ENCODE measurements around the gene SPEM2.

Gene SPEM2

DNA sequence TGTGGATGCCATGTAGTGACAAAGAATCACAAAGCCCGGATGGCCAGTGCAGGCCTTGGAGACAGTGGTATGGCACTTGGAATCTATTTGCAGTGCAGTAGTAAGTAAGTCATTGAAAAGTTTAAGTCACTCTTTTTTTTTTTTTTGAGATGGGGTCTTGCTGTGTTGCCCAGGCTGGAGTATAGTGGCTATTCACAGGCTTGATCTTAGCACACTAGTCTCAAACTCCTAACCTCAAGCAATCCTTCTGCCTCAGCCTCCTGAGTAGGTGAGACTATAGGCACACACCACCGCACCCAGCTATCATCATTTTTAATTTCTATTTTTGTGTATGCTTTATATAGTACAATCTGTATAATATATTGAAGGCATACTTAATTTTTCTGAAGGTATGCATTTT lies 26.8 kb upstream of the SPEM2 start:
- Histone ChIP-seq H3K4me3 (no peak overlapping the region), H3K27ac (no peak overlapping the region), H3K36me3 (ENCODE audit: insufficient read depth, low read length) (no peaks in the 10 kb centered on the region), H3K9me3 (ENCODE audit: low read depth, low read length) (no peaks in the 10 kb centered on the region), H3K9ac (ENCODE audit: insufficient read length) (no peak overlapping the region)
- TF ChIP-seq POLR2AphosphoS5 (IDR thresholded peaks at IDR 0.05; ENCODE audit: borderline replicate concordance, low read depth, low read length) (no peak), FOXP2 (optimal IDR thresholded peaks at IDR 0.05; ENCODE audit: control extremely low read depth, extremely low read length, insufficient read depth) (no peak), EZH2 (IDR thresholded peaks at IDR 0.05) (no peak)
- DNase-seq (ENCODE audit: low read depth, low spot score) = no peak

DNA sequence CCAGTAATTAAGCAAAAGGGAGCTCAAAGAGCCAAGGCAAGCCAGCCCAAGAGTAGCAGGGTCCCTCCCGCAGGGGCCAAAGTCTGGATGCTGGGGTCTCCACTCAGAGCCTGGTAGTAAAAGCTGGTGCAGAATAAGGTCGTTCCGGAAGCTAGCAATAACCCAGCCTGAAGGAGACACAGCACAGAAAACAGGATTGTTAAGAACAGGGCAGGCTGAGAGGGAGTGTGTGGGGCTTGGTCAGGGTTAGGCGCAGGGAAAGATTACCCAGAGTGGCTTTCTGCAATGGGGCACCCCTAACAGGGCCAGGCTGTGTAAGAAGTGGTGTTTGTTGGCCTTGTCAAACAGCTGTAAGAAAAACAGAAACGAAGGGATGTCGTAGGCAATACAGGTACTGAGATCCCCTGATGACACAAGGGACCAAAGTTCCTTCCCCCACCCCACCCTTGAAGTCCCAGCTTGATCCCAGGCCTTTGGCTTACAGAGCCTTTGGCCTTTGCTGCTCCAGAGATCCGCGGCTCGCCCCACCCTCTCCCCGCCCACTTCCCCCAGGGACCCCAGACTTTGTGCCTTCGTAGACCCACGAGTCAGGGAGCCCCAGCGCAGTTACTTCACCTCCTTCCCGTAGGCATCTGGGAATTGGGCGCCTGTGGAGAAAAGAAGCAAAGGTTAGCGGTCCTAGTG lies 22.2 kb upstream of the SPEM2 start:
- Histone ChIP-seq H3K36me3 (ENCODE audit: insufficient read depth, low read length) (no peaks in the 10 kb centered on the region), H3K4me3 (peak overlapping the region; percentile 95), H3K9ac (ENCODE audit: insufficient read length) (peak overlapping the region; percentile 82), H3K9me3 (ENCODE audit: low read depth, low read length) (no peaks in the 10 kb centered on the region), H3K27ac (no peak overlapping the region)
- no peak for DNase-seq (ENCODE audit: low read depth, low spot score)
- TF ChIP-seq FOXP2 (optimal IDR thresholded peaks at IDR 0.05; ENCODE audit: control extremely low read depth, extremely low read length, insufficient read depth) = no peak
- TF ChIP-seq POLR2AphosphoS5 (IDR thresholded peaks at IDR 0.05; ENCODE audit: borderline replicate concordance, low read depth, low read length) = no peak
- TF ChIP-seq EZH2 (IDR thresholded peaks at IDR 0.05) = no peak

DNA sequence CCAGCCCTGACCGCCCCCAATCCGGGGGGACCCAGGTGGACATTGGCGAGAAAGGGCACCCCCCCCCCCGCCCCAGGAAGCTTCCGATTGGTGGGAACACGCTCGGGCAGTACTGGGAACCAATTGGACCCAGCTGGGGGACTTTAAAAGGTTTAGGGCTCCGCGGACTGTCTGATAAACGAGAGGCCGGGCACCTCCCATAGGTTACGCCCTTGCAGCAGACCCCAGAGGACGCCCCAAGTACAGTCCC lies 21.8 kb upstream of the SPEM2 start:
- Histone ChIP-seq H3K9me3 (ENCODE audit: low read depth, low read length) (no peaks in the 10 kb centered on the region), H3K4me3 (peak overlapping the region; percentile 95), H3K27ac (peak overlapping the region; percentile 62; the same call in 1 of the 2 replicates), H3K9ac (ENCODE audit: insufficient read length) (peak overlapping the region; percentile 82), H3K36me3 (ENCODE audit: insufficient read depth, low read length) (no peaks in the 10 kb centered on the region)
- no peak for TF ChIP-seq FOXP2 (optimal IDR thresholded peaks at IDR 0.05; ENCODE audit: control extremely low read depth, extremely low read length, insufficient read depth)
- TF ChIP-seq POLR2AphosphoS5 (IDR thresholded peaks at IDR 0.05; ENCODE audit: borderline replicate concordance, low read depth, low read length) = no peak
- TF ChIP-seq EZH2 (IDR thresholded peaks at IDR 0.05) = no peak
- no peak for DNase-seq (ENCODE audit: low read depth, low spot score)

DNA sequence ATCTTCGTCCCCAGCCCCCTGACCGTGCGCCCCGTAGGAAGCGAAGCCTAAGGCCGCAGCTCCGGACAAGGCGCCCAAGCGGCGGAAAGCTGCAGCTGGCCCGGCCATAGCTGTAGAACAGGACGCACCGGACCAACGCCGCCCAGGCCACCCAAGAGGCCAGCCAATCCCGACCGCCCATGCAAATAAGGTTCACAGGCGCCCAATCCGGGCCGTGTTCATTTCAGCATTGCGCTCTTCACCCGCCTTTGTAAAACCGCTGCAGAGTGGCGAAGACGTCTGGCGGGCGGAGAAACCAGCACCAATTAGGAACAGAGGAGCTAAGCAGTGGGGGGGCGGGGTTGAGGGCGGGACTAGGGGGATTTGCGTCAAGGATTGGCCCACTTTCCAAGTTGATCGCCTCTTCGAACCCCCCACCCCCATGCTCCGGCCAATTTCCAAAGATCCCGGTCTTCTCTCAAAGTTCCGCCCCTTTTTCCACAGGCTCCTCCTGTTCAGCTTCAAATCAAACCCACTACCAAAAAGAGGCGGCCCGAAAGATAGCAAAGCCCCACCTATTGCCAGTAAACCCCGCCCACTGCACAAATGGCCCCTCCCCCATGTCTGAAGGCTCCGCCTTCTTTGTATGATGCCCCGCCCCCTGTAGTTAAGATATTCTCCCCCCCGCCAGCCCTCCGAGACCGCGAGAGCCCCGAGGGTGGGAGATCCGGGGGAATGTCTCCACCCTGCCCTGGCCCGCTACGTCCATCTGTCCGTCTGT lies 21.3 kb upstream of the SPEM2 start, which contains the start of gene TMEM256:
TMEM256 (minus strand) TSS at position 121 of the 760 bp plus-strand sequence; CDS start at position 108, 13 bp downstream.
- Histone ChIP-seq H3K27ac (peak within 1 kb of the TSS; percentile 62; the same call in 1 of the 2 replicates), H3K9ac (ENCODE audit: insufficient read length) (peak within 1 kb of the TSS; percentile 82), H3K4me3 (peak within 1 kb of the TSS; percentile 95), H3K36me3 (ENCODE audit: insufficient read depth, low read length) (no peaks in the 10 kb centered on the region), H3K9me3 (ENCODE audit: low read depth, low read length) (no peaks in the 10 kb centered on the region)
- peak; percentile 92 for DNase-seq (ENCODE audit: low read depth, low spot score)
- TF ChIP-seq EZH2 (IDR thresholded peaks at IDR 0.05) (no peak), FOXP2 (optimal IDR thresholded peaks at IDR 0.05; ENCODE audit: control extremely low read depth, extremely low read length, insufficient read depth) (no peak), POLR2AphosphoS5 (IDR thresholded peaks at IDR 0.05; ENCODE audit: borderline replicate concordance, low read depth, low read length) (peak; percentile 74)

DNA sequence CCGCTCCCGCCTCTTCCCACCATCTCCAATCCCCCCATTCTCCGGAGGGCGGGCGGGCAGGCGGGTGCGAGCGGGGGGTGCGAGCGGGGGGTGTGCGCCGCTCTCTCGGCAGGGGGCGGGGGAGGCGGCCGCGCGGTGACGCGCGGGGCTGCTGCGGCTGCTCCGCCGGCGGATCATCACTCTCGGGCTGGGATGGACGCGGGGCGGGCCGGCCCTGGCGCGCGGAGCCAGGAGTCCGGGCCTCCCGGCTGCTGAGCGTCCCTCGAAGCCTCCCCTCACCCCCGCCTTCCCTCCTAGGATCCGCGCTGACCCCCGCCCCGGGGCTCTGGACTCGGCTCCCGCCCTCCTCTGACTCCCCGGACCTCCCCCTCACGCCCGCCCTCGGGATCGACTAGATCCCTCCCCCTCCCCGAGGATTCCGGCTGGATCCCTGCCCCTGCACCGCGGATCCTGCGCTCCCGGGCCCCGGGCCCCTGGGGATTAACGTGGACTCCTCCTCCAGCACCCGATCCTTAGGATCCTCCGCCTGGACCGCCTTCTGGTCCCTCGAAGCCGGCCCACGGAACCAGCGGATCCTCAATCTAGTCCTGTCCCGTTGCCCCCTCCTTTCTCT lies 20.6 kb upstream of the SPEM2 start:
- no peak overlapping the region; the same call in 1 of the 2 replicates for H3K27ac ChIP-seq

DNA sequence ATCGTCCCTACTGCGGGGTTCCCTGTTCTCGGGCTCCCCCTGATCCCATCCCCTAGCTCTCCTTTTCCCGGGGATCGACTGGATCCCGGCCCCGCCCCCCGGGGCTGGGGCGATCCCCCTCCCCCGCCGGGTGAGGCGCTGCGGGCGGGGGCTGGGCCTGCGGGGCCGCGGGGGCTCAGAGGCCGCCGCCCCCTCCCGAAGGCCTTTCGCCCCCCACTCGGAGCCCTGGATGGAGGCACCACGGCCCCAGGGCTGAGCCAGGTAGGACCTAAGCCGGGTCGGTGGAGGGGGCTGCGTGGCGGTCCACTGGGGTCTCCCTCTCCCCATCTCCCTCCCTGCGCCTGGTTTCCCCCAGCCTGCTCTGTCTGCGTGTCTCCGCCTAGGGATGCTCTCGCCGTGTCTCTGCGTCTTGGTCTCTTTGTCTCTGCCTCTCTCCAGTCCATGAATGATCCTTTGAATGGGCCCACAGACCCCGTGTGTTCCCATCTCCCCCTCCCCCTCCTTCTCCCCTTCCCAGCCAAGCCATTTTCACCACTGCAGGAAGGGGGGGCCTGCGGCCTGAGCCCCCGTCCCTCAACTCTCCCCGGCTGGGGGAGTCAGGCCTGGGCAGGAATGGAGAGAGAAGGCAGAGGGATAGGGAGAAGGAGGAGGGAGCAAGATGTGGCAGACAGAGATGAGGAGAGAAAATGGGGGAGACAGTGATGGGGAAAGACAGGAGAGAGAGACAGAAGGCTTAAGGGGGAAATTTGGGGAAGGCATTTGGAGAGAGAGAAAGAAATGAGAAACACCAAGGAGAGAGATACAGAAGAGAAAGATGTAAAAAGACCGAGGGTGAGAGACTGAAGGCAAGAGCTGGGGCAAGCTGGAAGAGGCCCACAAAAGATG lies 19.8 kb upstream of the SPEM2 start:
- TF ChIP-seq FOXP2 (optimal IDR thresholded peaks at IDR 0.05; ENCODE audit: control extremely low read depth, extremely low read length, insufficient read depth) = no peak

More for the DNA sequence above, 20.6 kb upstream of the SPEM2 start:
- Histone ChIP-seq H3K9ac (ENCODE audit: insufficient read length) (peak overlapping the region; percentile 77), H3K36me3 (ENCODE audit: insufficient read depth, low read length) (0 out of 2 replicates have a peak, but pooled peaks cover 5% of the 10 kb centered on the region), H3K9me3 (ENCODE audit: low read depth, low read length) (no peaks in the 10 kb centered on the region), H3K4me3 (peak overlapping the region; percentile 95)
- DNase-seq (ENCODE audit: low read depth, low spot score) = no peak
- TF ChIP-seq FOXP2 (optimal IDR thresholded peaks at IDR 0.05; ENCODE audit: control extremely low read depth, extremely low read length, insufficient read depth) (no peak), EZH2 (IDR thresholded peaks at IDR 0.05) (no peak), POLR2AphosphoS5 (IDR thresholded peaks at IDR 0.05; ENCODE audit: borderline replicate concordance, low read depth, low read length) (no peak)

DNA sequence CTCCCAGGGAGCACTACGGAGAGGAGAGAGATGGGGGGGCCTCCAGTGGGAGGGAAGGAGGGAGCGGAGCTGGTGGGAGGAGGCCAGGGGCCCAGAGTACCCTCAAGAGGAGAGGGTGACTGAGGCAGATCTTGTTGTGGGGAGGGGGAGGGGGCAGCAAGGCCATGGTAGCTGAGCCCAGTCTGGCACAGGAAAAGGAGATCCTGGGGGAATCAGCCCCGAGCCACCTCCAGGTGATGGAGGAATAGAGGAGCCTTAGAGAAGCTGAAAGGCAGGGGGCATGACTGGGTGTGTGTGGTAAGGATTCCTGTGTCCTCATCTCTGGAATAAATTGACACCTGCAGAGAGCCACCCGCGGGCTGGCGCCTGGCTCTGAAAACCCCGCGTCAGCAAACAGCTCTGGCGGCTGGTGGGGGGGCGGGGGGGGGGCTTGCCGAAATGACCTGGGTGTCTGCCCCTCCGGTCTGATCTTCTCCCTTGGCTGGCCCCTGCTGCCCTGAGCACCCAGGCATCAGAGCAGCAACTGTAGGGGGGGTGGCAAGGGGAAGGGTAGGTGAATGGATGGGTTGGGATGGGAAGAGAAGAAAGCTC lies 19.1 kb upstream of the SPEM2 start:
- H3K4me3 ChIP-seq = peak overlapping the region; percentile 95
- no peak overlapping the region for H3K27ac ChIP-seq
- DNase-seq (ENCODE audit: low read depth, low spot score) = no peak
- H3K9me3 ChIP-seq (ENCODE audit: low read depth, low read length) = no peaks in the 10 kb centered on the region
- TF ChIP-seq EZH2 (IDR thresholded peaks at IDR 0.05) (no peak), FOXP2 (optimal IDR thresholded peaks at IDR 0.05; ENCODE audit: control extremely low read depth, extremely low read length, insufficient read depth) (no peak), POLR2AphosphoS5 (IDR thresholded peaks at IDR 0.05; ENCODE audit: borderline replicate concordance, low read depth, low read length) (no peak)
- H3K9ac ChIP-seq (ENCODE audit: insufficient read length) = no peak overlapping the region
- H3K36me3 ChIP-seq (ENCODE audit: insufficient read depth, low read length) = 0 out of 2 replicates have a peak, but pooled peaks cover 5% of the 10 kb centered on the region

More for the DNA sequence above, 19.8 kb upstream of the SPEM2 start:
- Histone ChIP-seq H3K4me3 (peak overlapping the region; percentile 95), H3K27ac (no peak overlapping the region), H3K9ac (ENCODE audit: insufficient read length) (peak overlapping the region; percentile 77), H3K36me3 (ENCODE audit: insufficient read depth, low read length) (0 out of 2 replicates have a peak, but pooled peaks cover 5% of the 10 kb centered on the region), H3K9me3 (ENCODE audit: low read depth, low read length) (no peaks in the 10 kb centered on the region)
- no peak for DNase-seq (ENCODE audit: low read depth, low spot score)

Measured in SK-N-MC (cell line).